HCT116 (cell line): ENCODE data around the gene PDE4A. TPM values are rescaled to one million over a fixed set of nuclear protein-coding genes. Genes with fewer than 3 reads are reported as not detected.

ENCODE experiments used
- ATAC-seq: fragments of 200-7000 bp; cut with Tn5 transposase; 2 replicates; pipeline ENCODE4 v1.9.1; 2020; ENCODE audit warnings: mild to moderate bottlenecking, moderate library complexity
- BruUV-seq: library from RNA; stranded (reverse); fragments of 400-500 nt; replicated peaks from 2 replicates; lab custom pipeline; 2021; lab: Mats Ljungman, UMichigan
- CTCF ChIA-PET: fragments of 300-600 bp; sonication (Branson Sonifier 250); formaldehyde crosslinking; loops from one replicate; lab custom pipeline; 2021; ENCODE audit warnings: antibody characterized with exemption; lab: Charles Lee
- POLR2A ChIA-PET: fragments of 300-600, 350-600 bp; sonication (Branson Sonifier 250); formaldehyde crosslinking; loops from one replicate; lab custom pipeline; 2021; ENCODE audit warnings: antibody characterized with exemption; lab: Charles Lee
- RAD21 ChIA-PET, 2 experiments: fragments of 300-600 bp; sonication (Branson Sonifier 250); formaldehyde crosslinking; loops; one replicate each; lab custom pipeline; 2023; ENCODE audit warnings: low total read pairs in 2 of 2; ENCODE audit not compliant: uncharacterized antibody in 2 of 2, unreplicated experiment in 2 of 2, low non-redundant PET in 1 of 2; lab: Charles Lee
- DNase-seq: peaks from one replicate; pipeline ENCODE4 v3.0.0-alpha.2; 2010; ENCODE audit warnings: low read depth, low spot score
- H2AFZ ChIP-seq: fragments of 200-600 bp; shearing (Covaris generic), sonication (generic); 2 replicates; pipeline ENCODE4 v1.6.1; 2017; ENCODE audit warnings: low read depth, mixed run types, mixed read lengths, antibody characterized with exemption, low read length; ENCODE audit not compliant: poor library complexity, severe bottlenecking
- H3K27ac ChIP-seq: 2 replicates; pipeline ENCODE4 v1.5.1; 2012; ENCODE audit warnings: low read depth, low read length
- H3K27me3 ChIP-seq: fragments of 200-600 bp; sonication (generic); 2 replicates; pipeline ENCODE4 v1.6.1; 2016; ENCODE audit warnings: mixed run types, low read length, mixed read lengths; ENCODE audit not compliant: insufficient read depth
- H3K36me3 ChIP-seq, 2 experiments: fragments of 200-500 bp in 1 of 2; fragments of 200-600 bp in 1 of 2; sonication (Bioruptor generic) in 1 of 2; sonication (generic) in 1 of 2; 2 replicates each; pipeline versions ENCODE4 v1.5.1 to v1.6.1; 2014 to 2016; ENCODE audit warnings: low read length in 2 of 2, inconsistent platforms in 1 of 2, mixed read lengths in 1 of 2, mixed run types in 1 of 2; ENCODE audit not compliant: insufficient read depth in 2 of 2, control insufficient read depth in 1 of 2
- H3K4me1 ChIP-seq, 2 experiments: fragments of 200-600 bp in 1 of 2; sonication (generic) in 1 of 2; 2 replicates each; pipeline versions ENCODE4 v1.5.1 to v1.6.1; 2012 to 2017; ENCODE audit warnings: low read length in 2 of 2, inconsistent platforms in 1 of 2, mild to moderate bottlenecking in 1 of 2, mixed read lengths in 1 of 2, mixed run types in 1 of 2, moderate library complexity in 1 of 2; ENCODE audit not compliant: insufficient read depth in 2 of 2, control insufficient read depth in 1 of 2
- H3K4me2 ChIP-seq: fragments of 200-600 bp; sonication (generic); 2 replicates; pipeline ENCODE4 v1.6.1; 2017; ENCODE audit warnings: mixed run types, low read length, mixed read lengths
- H3K4me3 ChIP-seq, 2 experiments: fragments of 200-600 bp in 1 of 2; sonication (generic) in 1 of 2; replicated peaks in 1 of 2; 2 replicates each; pipeline ENCODE4 v1.5.1; 2011 to 2016; ENCODE audit warnings: low read length in 2 of 2, control low read depth in 1 of 2, low read depth in 1 of 2, mild to moderate bottlenecking in 1 of 2, mixed read lengths in 1 of 2, mixed run types in 1 of 2
- H3K79me2 ChIP-seq: fragments of 200-600 bp; sonication (generic); 2 replicates; pipeline ENCODE4 v1.6.1; 2017; ENCODE audit warnings: mild to moderate bottlenecking, mixed run types, low read length, moderate library complexity, mixed read lengths; ENCODE audit not compliant: insufficient read depth
- H3K9ac ChIP-seq: fragments of 200-600 bp; sonication (generic); 2 replicates; pipeline ENCODE4 v1.6.1; 2016; ENCODE audit warnings: low read length, mixed read lengths
- H3K9me2 ChIP-seq: fragments of 200-600 bp; sonication (generic), shearing (Covaris generic); 2 replicates; pipeline ENCODE4 v1.6.1; 2017; ENCODE audit warnings: mixed run types, mild to moderate bottlenecking, moderate library complexity; ENCODE audit not compliant: insufficient read depth
- H3K9me3 ChIP-seq, 2 experiments: fragments of 200-500 bp in 1 of 2; fragments of 200-600 bp in 1 of 2; sonication (Bioruptor generic) in 1 of 2; sonication (generic) in 1 of 2; 2 replicates each; pipeline ENCODE4 v1.6.1; 2014 to 2017; ENCODE audit warnings: low read length in 2 of 2, mixed read lengths in 2 of 2, inconsistent platforms in 1 of 2, low read depth in 1 of 2, mild to moderate bottlenecking in 1 of 2, mixed run types in 1 of 2, moderate library complexity in 1 of 2; ENCODE audit not compliant: control insufficient read depth in 1 of 2, insufficient read depth in 1 of 2
- H4K20me1 ChIP-seq: fragments of 200-600 bp; sonication (generic), shearing (Covaris generic); 2 replicates; pipeline ENCODE4 v1.6.1; 2017; ENCODE audit warnings: mixed run types, mild to moderate bottlenecking, moderate library complexity; ENCODE audit not compliant: insufficient read depth
- CBX3 ChIP-seq: IDR thresholded peaks from 2 replicates; pipeline ENCODE4 v1.6.1; 2012; ENCODE audit warnings: low read depth
- ELF1 ChIP-seq: IDR thresholded peaks from 2 replicates; pipeline ENCODE4 v1.6.1; 2012; ENCODE audit warnings: low read depth, borderline replicate concordance
- EZH2 ChIP-seq: fragments of 200-600 bp; sonication (generic); IDR thresholded peaks from 2 replicates; pipeline ENCODE4 v1.6.1; 2017; ENCODE audit warnings: antibody characterized with exemption, mixed run types
- EZH2phosphoT487 ChIP-seq: fragments of 200-600 bp; IDR thresholded peaks from 2 replicates; pipeline ENCODE4 v1.6.1; 2018; ENCODE audit warnings: antibody characterized with exemption, borderline replicate concordance
- FOSL1 ChIP-seq: IDR thresholded peaks from 2 replicates; pipeline ENCODE4 v1.6.1; 2012; ENCODE audit warnings: low read depth
- POLR2A ChIP-seq: IDR thresholded peaks from 2 replicates; pipeline ENCODE4 v1.7.0; 2011; ENCODE audit warnings: borderline replicate concordance; ENCODE audit not compliant: insufficient read depth, insufficient read length; ENCODE audit errors: extremely low read depth
- POLR2AphosphoS5 ChIP-seq: IDR thresholded peaks from 2 replicates; pipeline ENCODE4 v1.6.1; 2011; ENCODE audit warnings: mild to moderate bottlenecking, low read depth, low read length, moderate library complexity
- RAD21 ChIP-seq: IDR thresholded peaks from 2 replicates; pipeline ENCODE4 v1.6.1; 2012; ENCODE audit warnings: low read depth, mild to moderate bottlenecking
- SIN3A ChIP-seq: IDR thresholded peaks from 2 replicates; pipeline ENCODE4 v1.6.1; 2012; ENCODE audit warnings: low read depth
- SP1 ChIP-seq: IDR thresholded peaks from 2 replicates; pipeline ENCODE4 v1.6.1; 2012; ENCODE audit warnings: low read depth
- SRF ChIP-seq: IDR thresholded peaks from 2 replicates; pipeline ENCODE4 v1.6.1; 2012; ENCODE audit warnings: low read depth
- TCF7L2 ChIP-seq: IDR thresholded peaks from 2 replicates; pipeline ENCODE4 v1.7.0; 2011; ENCODE audit warnings: borderline replicate concordance, inconsistent platforms; ENCODE audit not compliant: insufficient read depth, insufficient read length; ENCODE audit errors: extremely low read depth
- YY1 ChIP-seq: IDR thresholded peaks from 2 replicates; pipeline ENCODE4 v1.6.1; 2011; ENCODE audit warnings: low read length, low read depth, moderate library complexity, mild to moderate bottlenecking; ENCODE audit not compliant: insufficient replicate concordance; ENCODE audit errors: extremely low read depth
- ZFX ChIP-seq: fragments of 450-650 bp; IDR thresholded peaks from 2 replicates; pipeline ENCODE4 v1.6.1; 2017
- intact Hi-C: fragments of 100-400 bp; cut with micrococcal nuclease; formaldehyde crosslinking; loops from 2 replicates; pipeline ENCODE4 v1.10.0; 2022
- total RNA-seq: library from RNA; stranded (reverse); gene quantifications from one replicate; pipeline ENCODE4 v1.2.1, GENCODE V29; 2021; ENCODE audit not compliant: unreplicated experiment
- TF ChIP-seq, protein P1 (sequence below): IDR thresholded peaks from 2 replicates; pipeline ENCODE4 v1.6.1; 2012; ENCODE audit warnings: low read depth

PDE4A gene
- total RNA-seq, 1 experiment from 2014 or later = 33.7 TPM

DNA sequence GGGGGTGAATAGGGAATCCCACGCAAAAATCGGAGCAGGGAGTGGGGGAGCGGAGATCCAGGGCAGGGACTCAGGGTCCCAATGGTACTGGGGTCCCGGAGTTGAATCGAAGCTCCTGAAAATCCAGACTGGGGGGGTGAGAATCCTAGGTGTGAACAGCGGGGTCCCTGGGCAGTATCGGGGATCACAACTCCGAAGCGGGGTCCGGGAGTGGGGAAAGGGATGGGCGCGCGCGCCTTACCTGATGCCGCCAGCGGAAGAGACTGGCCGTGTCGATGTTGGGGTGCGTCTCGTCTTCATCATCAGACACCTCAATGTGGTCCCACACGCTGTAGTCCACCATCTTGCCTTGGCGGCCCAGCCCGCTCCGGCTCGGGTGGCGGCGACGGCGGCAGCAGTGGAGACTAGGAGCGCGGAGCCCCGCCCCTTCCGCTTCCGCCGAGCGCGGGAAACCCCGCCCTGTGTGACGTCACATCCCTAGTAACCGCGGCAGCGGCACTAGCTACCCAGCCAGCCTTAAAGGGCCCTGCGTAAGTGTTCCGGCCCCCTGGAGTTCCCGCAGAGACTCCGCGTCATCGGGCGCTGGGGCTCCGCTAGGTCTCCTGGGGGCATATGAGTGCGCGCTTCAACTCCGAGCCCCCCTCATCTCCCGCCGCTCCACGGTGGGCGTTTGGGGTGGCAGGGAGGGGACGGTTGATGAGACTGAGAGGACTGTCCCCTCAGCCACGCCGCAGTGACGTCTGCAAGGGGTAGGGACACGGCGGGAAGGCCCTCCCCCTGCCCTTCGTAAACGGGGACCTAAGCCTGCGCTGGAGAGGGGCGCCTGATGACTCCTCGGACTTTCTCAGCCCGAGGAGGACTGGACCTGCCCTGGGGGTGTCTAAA, 17.0 kb upstream of the PDE4A start, which contains the start of gene CDC37 (continued):
- no peak; the same call in 1 of the 2 replicates for TF ChIP-seq ELF1
- TF ChIP-seq POLR2A = peak; percentile 47
- peak; percentile 25; the same call in 1 of the 2 replicates for TF ChIP-seq ZFX
- TF ChIP-seq YY1 = peak; percentile 79
- no peak for TF ChIP-seq EZH2
- no peak for TF ChIP-seq FOSL1
- TF ChIP-seq SP1 = peak; percentile 82

DNA sequence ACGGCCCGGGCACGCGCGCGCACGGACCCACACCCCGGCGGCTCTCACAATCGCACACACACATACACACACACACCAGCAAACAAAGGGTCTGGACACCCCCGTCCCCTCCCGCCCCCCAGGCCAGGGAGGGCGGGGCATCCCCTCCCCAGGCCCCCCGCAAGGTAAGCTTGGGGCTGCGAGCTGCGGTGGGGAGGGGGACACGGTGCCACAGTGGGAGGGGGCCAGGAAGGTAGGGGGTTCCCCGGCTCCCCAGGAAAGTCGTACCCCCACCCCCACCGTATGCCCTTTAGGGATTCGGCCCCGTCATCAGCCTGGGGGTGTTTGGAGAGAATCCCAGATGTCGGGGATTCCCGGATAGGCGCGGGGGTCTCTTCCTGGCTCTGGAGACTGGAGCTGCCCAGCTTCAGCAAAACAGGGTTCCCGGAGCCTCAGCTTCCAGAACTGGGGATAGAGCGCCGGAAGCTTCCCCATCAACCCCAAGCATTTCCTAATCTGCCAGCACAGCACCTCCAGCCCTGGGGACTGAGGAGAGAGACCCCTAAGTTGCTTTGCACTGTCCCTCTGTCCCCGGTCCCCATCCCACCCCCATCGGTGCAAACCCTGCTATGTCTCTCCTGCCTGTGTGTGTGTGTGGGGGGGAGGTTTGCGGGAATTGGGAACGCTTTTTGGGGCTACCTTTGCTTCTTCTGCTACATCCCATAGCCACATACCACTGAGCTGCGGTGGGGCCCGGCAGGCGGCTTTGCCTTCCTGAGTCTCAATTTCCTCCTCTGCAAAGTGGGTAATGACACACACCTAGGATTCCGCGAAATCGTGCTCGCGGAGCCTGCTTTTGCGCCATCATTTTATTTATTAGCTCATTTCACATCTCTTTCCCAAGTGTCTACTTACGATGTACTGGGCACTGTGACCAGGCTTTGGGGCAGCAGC, 15.2 kb upstream of the PDE4A start:
- intact Hi-C loops = loop anchor here (1.0 to 5.0 kb wide), 3 partner anchors 72 to 294 kb away; partner anchors contain the start of genes CDKN2D and KRI1
- H4K20me1 ChIP-seq = peaks cover 3% of the 10 kb centered on the region; the same call in 1 of the 2 replicates
- H3K9me3 ChIP-seq = no peaks in the 10 kb centered on the region
- ChIA-PET POLR2A (interaction anchor here (0.7 to 1.1 kb wide), 3 partner anchors 10 to 13 kb away, joined by 3 to 4 read pairs (median 4); no protein-coding TSS in a partner anchor), CTCF (interaction anchor here (1.3 to 4.4 kb wide), 5 partner anchors 12 to 294 kb away, joined by 3 to 60 read pairs (median 5); partner anchors contain the start of gene ICAM5), RAD21 (interaction anchor here in 1 of 2 experiments (1.4 kb wide), 1 partner anchor 294 kb away, joined by 4 read pairs; no protein-coding TSS in a partner anchor)
- H3K9ac ChIP-seq = peak overlapping the region; percentile 97
- TF ChIP-seq EZH2 (no peak), CBX3 (no peak), ZFX (no peak), TCF7L2 (no peak), RAD21 (no peak), EZH2phosphoT487 (no peak), YY1 (no peak), POLR2A (no peak), SIN3A (no peak), SRF (no peak), POLR2AphosphoS5 (no peak)
- TF ChIP-seq, protein P1, sequence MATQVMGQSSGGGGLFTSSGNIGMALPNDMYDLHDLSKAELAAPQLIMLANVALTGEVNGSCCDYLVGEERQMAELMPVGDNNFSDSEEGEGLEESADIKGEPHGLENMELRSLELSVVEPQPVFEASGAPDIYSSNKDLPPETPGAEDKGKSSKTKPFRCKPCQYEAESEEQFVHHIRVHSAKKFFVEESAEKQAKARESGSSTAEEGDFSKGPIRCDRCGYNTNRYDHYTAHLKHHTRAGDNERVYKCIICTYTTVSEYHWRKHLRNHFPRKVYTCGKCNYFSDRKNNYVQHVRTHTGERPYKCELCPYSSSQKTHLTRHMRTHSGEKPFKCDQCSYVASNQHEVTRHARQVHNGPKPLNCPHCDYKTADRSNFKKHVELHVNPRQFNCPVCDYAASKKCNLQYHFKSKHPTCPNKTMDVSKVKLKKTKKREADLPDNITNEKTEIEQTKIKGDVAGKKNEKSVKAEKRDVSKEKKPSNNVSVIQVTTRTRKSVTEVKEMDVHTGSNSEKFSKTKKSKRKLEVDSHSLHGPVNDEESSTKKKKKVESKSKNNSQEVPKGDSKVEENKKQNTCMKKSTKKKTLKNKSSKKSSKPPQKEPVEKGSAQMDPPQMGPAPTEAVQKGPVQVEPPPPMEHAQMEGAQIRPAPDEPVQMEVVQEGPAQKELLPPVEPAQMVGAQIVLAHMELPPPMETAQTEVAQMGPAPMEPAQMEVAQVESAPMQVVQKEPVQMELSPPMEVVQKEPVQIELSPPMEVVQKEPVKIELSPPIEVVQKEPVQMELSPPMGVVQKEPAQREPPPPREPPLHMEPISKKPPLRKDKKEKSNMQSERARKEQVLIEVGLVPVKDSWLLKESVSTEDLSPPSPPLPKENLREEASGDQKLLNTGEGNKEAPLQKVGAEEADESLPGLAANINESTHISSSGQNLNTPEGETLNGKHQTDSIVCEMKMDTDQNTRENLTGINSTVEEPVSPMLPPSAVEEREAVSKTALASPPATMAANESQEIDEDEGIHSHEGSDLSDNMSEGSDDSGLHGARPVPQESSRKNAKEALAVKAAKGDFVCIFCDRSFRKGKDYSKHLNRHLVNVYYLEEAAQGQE = no peak
- DNase-seq (no peak), ATAC-seq (no peak; the same call in 1 of the 2 replicates)
- H3K79me2 ChIP-seq = peaks cover 32% of the 10 kb centered on the region
- H3K36me3 ChIP-seq = peaks cover 2 to 11% of the 10 kb centered on the region in 2 experiments; a peak in 3 of 4 replicates
- BruUV-seq = no TSS peak
- H3K27me3 ChIP-seq = no peaks in the 10 kb centered on the region
- no peaks in the 10 kb centered on the region for H3K9me2 ChIP-seq
- H2AFZ ChIP-seq = no peak overlapping the region
- peak overlapping the region; percentile 94 to 100 for H3K4me3 ChIP-seq
- H3K4me1 ChIP-seq = peaks cover 11 to 30% of the 10 kb centered on the region in 2 experiments
- H3K4me2 ChIP-seq = peak overlapping the region; percentile 99
- no peak overlapping the region for H3K27ac ChIP-seq
